HepG2 (cell line): Measurements from ENCODE around the gene EIF6. TPM values are rescaled to one million over a fixed set of nuclear protein-coding genes. Genes with fewer than 3 reads are reported as not detected.
A peak's percentile ranks its signal among the peaks of the same experiment; 100 is the strongest.

Experiments
- ATF7-NPFF ChIP-seq: sonication (generic); formaldehyde crosslinking; IDR thresholded peaks from 2 replicates; pipeline ENCODE4 v1.8.1; 2023; ENCODE audit warnings: mild to moderate bottlenecking, low read depth, missing genetic modification reagents, moderate library complexity
- ERF ChIP-seq: IDR thresholded peaks from 2 replicates; pipeline ENCODE4 v1.6.1; 2018; ENCODE audit warnings: missing biosample characterization, missing genetic modification reagents
- FOXO4 ChIP-seq: sonication (generic); formaldehyde crosslinking; conservative IDR thresholded peaks from 2 replicates; pipeline ENCODE4 v1.8.1; 2023; ENCODE audit warnings: missing genetic modification reagents
- KAT8 ChIP-seq: IDR thresholded peaks from 2 replicates; pipeline ENCODE4 v1.6.1; 2016; ENCODE audit warnings: missing genetic modification reagents, missing compliant biosample characterization
- KLF6 ChIP-seq: IDR thresholded peaks from 2 replicates; pipeline ENCODE4 v1.8.0; 2016; ENCODE audit warnings: missing biosample characterization, missing genetic modification reagents
- NCOR1 ChIP-seq: fragments of 200-600 bp; sonication (generic); IDR thresholded peaks from 2 replicates; pipeline ENCODE4 v1.7.0; 2017; ENCODE audit warnings: antibody characterized with exemption, low read length, borderline replicate concordance
- NFYB ChIP-seq: sonication (generic); formaldehyde crosslinking; IDR thresholded peaks from 2 replicates; pipeline ENCODE4 v1.4.0; 2020; ENCODE audit warnings: missing genetic modification reagents
- RAD21 ChIP-seq: fragments of 450-650 bp; formaldehyde crosslinking; IDR thresholded peaks from 2 replicates; pipeline ENCODE4 v1.5.0; 2020; ENCODE audit warnings: mild to moderate bottlenecking
- RARA ChIP-seq: IDR thresholded peaks from 2 replicates; pipeline ENCODE4 v1.6.1; 2016; ENCODE audit warnings: missing genetic modification reagents, missing compliant biosample characterization
- TFDP1 ChIP-seq: IDR thresholded peaks from 2 replicates; pipeline ENCODE4 v1.6.1; 2016; ENCODE audit warnings: missing compliant biosample characterization, missing genetic modification reagents, borderline replicate concordance
- TFDP2 ChIP-seq: sonication (generic); formaldehyde crosslinking; IDR thresholded peaks from 2 replicates; pipeline ENCODE4 v1.4.0; 2020; ENCODE audit warnings: missing genetic modification reagents
- ZBTB38 ChIP-seq: sonication (generic); formaldehyde crosslinking; IDR thresholded peaks from 2 replicates; pipeline ENCODE4 v1.5.1; 2020; ENCODE audit warnings: mild to moderate bottlenecking, missing genetic modification reagents
- ZNF616 ChIP-seq: sonication (generic); formaldehyde crosslinking; IDR thresholded peaks from 2 replicates; pipeline ENCODE4 v1.5.0; 2020; ENCODE audit warnings: low read depth, mild to moderate bottlenecking, missing genetic modification reagents
- ZNF710 ChIP-seq: sonication (generic); formaldehyde crosslinking; IDR thresholded peaks from 2 replicates; pipeline ENCODE4 v1.5.0; 2020; ENCODE audit warnings: mild to moderate bottlenecking, missing genetic modification reagents, borderline replicate concordance
- polyA plus RNA-seq, 8 experiments: library from polyadenylated mRNA; depleted of rRNA in 3 of 8; stranded (reverse) in 7 of 8; unstranded in 1 of 8; fragments of >200 nt; fragmentation: Illumina TruSeq in 4 of 8; extraction: Trizol in 4 of 8; gene quantifications; 2 replicates each; pipeline versions ENCODE4 v1.2.1 to v1.2.3, GENCODE V29; 2011 to 2016; ENCODE audit warnings: low read depth in 4 of 8, missing spikeins in 1 of 8, mixed read lengths in 1 of 8; ENCODE audit not compliant: insufficient read depth in 1 of 8
- total RNA-seq, 5 experiments: library from RNA; depleted of rRNA; stranded (reverse); fragments of >200 nt; fragmentation: Illumina TruSeq; extraction: Trizol; gene quantifications; 2 replicates each; pipeline ENCODE4 v1.2.3, GENCODE V29; 2016; ENCODE audit warnings: low read depth in 1 of 5

EIF6 gene
- total and polyA plus RNA-seq, 2 of the 13 experiments (the other 11 are each of a cell fraction or from before 2014, with no cell fraction given): 462 to 466 TPM

- peak; percentile 39; the same call in 1 of the 2 replicates for TF ChIP-seq TFDP2 (CRISPR knock-in tag)
- TF ChIP-seq ZNF616 (CRISPR knock-in tag): no peak
- no peak for TF ChIP-seq KAT8 (CRISPR knock-in tag)
- peak; percentile 76; the same call in 1 of the 2 replicates for TF ChIP-seq TFDP1
- TF ChIP-seq ZBTB38 (CRISPR knock-in tag): peak; percentile 74
- 0 out of 2 replicates have a peak, but pooled peaks have one; percentile 32 for TF ChIP-seq ZNF710 (CRISPR knock-in tag)
- TF ChIP-seq NCOR1: no peak
- TF ChIP-seq KLF6: no peak
- peak; percentile 6; the same call in 1 of the 2 replicates for TF ChIP-seq RAD21 (CRISPR knock-in tag)
- TF ChIP-seq ERF: no peak
- 0 out of 2 replicates have a peak, but pooled peaks have one; percentile 59 for TF ChIP-seq ATF7-NPFF
- 0 out of 2 replicates have a peak, but pooled peaks have one; percentile 88 for TF ChIP-seq FOXO4 (CRISPR knock-in tag)
- peak; percentile 34 for TF ChIP-seq RARA (CRISPR knock-in tag)
- no peak for TF ChIP-seq NFYB (CRISPR knock-in tag)
These were observed 9.0 kb upstream of the EIF6 start (continued) for GRCh38 chr20:35293303-35294292.
